H1 (cell line): ENCODE measurements around the gene GNB1. TPM values are rescaled to one million over a fixed set of nuclear protein-coding genes. Genes with fewer than 3 reads are reported as not detected.

Experiments
- CTCF ChIA-PET: fragments of 300-600 bp; sonication (Branson Sonifier 250); formaldehyde crosslinking; loops from one replicate; lab custom pipeline; 2021; ENCODE audit not compliant: partially characterized antibody; lab: Charles Lee
- POLR2A ChIA-PET: fragments of 300-600 bp; sonication (Branson Sonifier 250); formaldehyde crosslinking; loops from one replicate; lab custom pipeline; 2021; ENCODE audit warnings: inconsistent platforms; ENCODE audit not compliant: partially characterized antibody; lab: Charles Lee
- DNase-seq, 2 experiments: peaks; one replicate each; pipeline versions ENCODE4 v3.0.0 to v3.0.0-alpha.2; 2010 to 2022; ENCODE audit warnings: low spot score in 2 of 2, low read depth in 1 of 2, mixed read lengths in 1 of 2
- FAIRE-seq: peaks from 2 replicates; lab custom pipeline; 2011; peaks lifted over from hg19 to GRCh38; lab: Jason Lieb, UNC
- H2AFZ ChIP-seq: 2 replicates; pipeline ENCODE4 v1.8.1; 2012; ENCODE audit warnings: low read length, inconsistent platforms
- H2AK5ac ChIP-seq: 2 replicates; pipeline ENCODE4 v1.6.1; 2013; ENCODE audit warnings: low read depth, low read length
- H2BK120ac ChIP-seq: replicated peaks from 2 replicates; pipeline ENCODE3; 2013; ENCODE audit warnings: low read depth, low read length, inconsistent platforms
- H2BK12ac ChIP-seq: 2 replicates; pipeline ENCODE4 v1.6.1; 2013; ENCODE audit warnings: low read depth, low read length
- H2BK15ac ChIP-seq: 2 replicates; pipeline ENCODE4 v1.6.1; 2013; ENCODE audit warnings: low read length
- H2BK20ac ChIP-seq: 2 replicates; pipeline ENCODE4 v1.6.1; 2013; ENCODE audit warnings: low read length
- H2BK5ac ChIP-seq: 2 replicates; pipeline ENCODE4 v1.6.1; 2013; ENCODE audit warnings: low read depth, low read length
- H3K14ac ChIP-seq: 2 replicates; pipeline ENCODE4 v1.6.1; 2013; ENCODE audit warnings: inconsistent platforms; ENCODE audit not compliant: insufficient read length
- H3K18ac ChIP-seq: 2 replicates; pipeline ENCODE4 v1.6.1; 2013; ENCODE audit warnings: low read length; ENCODE audit errors: extremely low read depth
- H3K23ac ChIP-seq: 2 replicates; pipeline ENCODE4 v1.6.1; 2013; ENCODE audit warnings: inconsistent platforms; ENCODE audit not compliant: insufficient read length
- H3K23me2 ChIP-seq: 2 replicates; pipeline ENCODE4 v1.6.1; 2013; ENCODE audit warnings: low read depth, low read length
- H3K27ac ChIP-seq: 2 replicates; pipeline ENCODE4 v1.6.1; 2011; ENCODE audit warnings: low read depth, low read length, inconsistent platforms
- H3K27me3 ChIP-seq, 4 experiments: replicated peaks in 1 of 4; 1 replicate in 1 of 4; 2 replicates in 3 of 4; pipeline versions ENCODE4 v1.6.1 to v1.8.1; 2011 to 2013; ENCODE audit warnings: low read length in 3 of 4, mild to moderate bottlenecking in 3 of 4, inconsistent platforms in 2 of 4, mixed read lengths in 2 of 4, moderate library complexity in 1 of 4; ENCODE audit not compliant: control insufficient read depth in 3 of 4, insufficient read depth in 3 of 4; ENCODE audit errors: extremely low read depth in 1 of 4
- H3K36me3 ChIP-seq, 4 experiments: 2 replicates each; pipeline versions ENCODE4 v1.6.1 to v1.8.1; 2011 to 2013; ENCODE audit warnings: mild to moderate bottlenecking in 4 of 4, low read length in 3 of 4, moderate library complexity in 2 of 4, control low read depth in 1 of 4, inconsistent platforms in 1 of 4; ENCODE audit not compliant: insufficient read depth in 4 of 4, control insufficient read depth in 2 of 4
- H3K4ac ChIP-seq: replicated peaks from 2 replicates; pipeline ENCODE3; 2013; ENCODE audit warnings: low read length, low read depth, mixed read lengths, inconsistent platforms; ENCODE audit not compliant: insufficient read length
- H3K4me1 ChIP-seq, 4 experiments: replicated peaks in 1 of 4; 1 replicate in 1 of 4; 2 replicates in 3 of 4; pipeline versions ENCODE4 v1.6.1 to v1.8.1; 2011 to 2013; ENCODE audit warnings: low read length in 3 of 4, inconsistent platforms in 2 of 4, mixed read lengths in 1 of 4; ENCODE audit not compliant: insufficient read depth in 4 of 4, control insufficient read depth in 3 of 4
- H3K4me2 ChIP-seq, 2 experiments: 2 replicates each; pipeline versions ENCODE4 v1.6.1 to v1.8.1; 2011 to 2013; ENCODE audit warnings: low read depth in 2 of 2, low read length in 2 of 2, control low read depth in 1 of 2, inconsistent platforms in 1 of 2, mild to moderate bottlenecking in 1 of 2; ENCODE audit not compliant: insufficient read depth in 1 of 2
- H3K4me3 ChIP-seq, 4 experiments: fragments of 200-600, 300-600 bp in 1 of 4; sonication (generic), shearing (Covaris generic), sonication (Bioruptor Twin) in 1 of 4; 2 replicates each; pipeline versions ENCODE4 v1.5.1 to v1.8.1; 2011 to 2016; ENCODE audit warnings: low read length in 4 of 4, low read depth in 3 of 4, control low read depth in 2 of 4, inconsistent platforms in 2 of 4, mild to moderate bottlenecking in 2 of 4, mixed read lengths in 1 of 4, moderate library complexity in 1 of 4; ENCODE audit not compliant: insufficient read depth in 2 of 4; ENCODE audit errors: extremely low read depth in 1 of 4
- H3K56ac ChIP-seq: replicated peaks from 2 replicates; pipeline ENCODE3; 2013; ENCODE audit warnings: low read depth, mild to moderate bottlenecking, mixed read lengths, low read length, inconsistent platforms; ENCODE audit not compliant: insufficient read length
- H3K79me1 ChIP-seq: 2 replicates; pipeline ENCODE4 v1.6.1; 2013; ENCODE audit warnings: low read depth, low read length, control low read depth
- H3K79me2 ChIP-seq, 2 experiments: 2 replicates each; pipeline versions ENCODE4 v1.6.1 to v1.8.1; 2012 to 2013; ENCODE audit warnings: low read length in 2 of 2, mild to moderate bottlenecking in 2 of 2, inconsistent platforms in 1 of 2; ENCODE audit not compliant: insufficient read depth in 2 of 2, control insufficient read depth in 1 of 2
- H3K9ac ChIP-seq, 4 experiments: replicated peaks in 1 of 4; 1 replicate in 1 of 4; 2 replicates in 3 of 4; pipeline versions ENCODE4 v1.6.1 to v1.8.1; 2011 to 2013; ENCODE audit warnings: low read depth in 3 of 4, low read length in 3 of 4, control low read depth in 2 of 4, mild to moderate bottlenecking in 2 of 4, moderate library complexity in 2 of 4, inconsistent platforms in 1 of 4; ENCODE audit errors: extremely low read depth in 1 of 4
- H3K9me3 ChIP-seq, 2 experiments: 2 replicates each; pipeline versions ENCODE4 v1.6.1 to v1.8.1; 2012 to 2013; ENCODE audit warnings: mild to moderate bottlenecking in 2 of 2, moderate library complexity in 2 of 2, control low read depth in 1 of 2, inconsistent platforms in 1 of 2, low read depth in 1 of 2, low read length in 1 of 2, mixed read lengths in 1 of 2; ENCODE audit not compliant: insufficient read depth in 2 of 2
- H4K20me1 ChIP-seq, 2 experiments: replicated peaks in 1 of 2; 2 replicates each; pipeline versions ENCODE3 to v1.8.1; 2011 to 2013; ENCODE audit warnings: inconsistent platforms in 2 of 2, low read length in 2 of 2, mild to moderate bottlenecking in 1 of 2; ENCODE audit not compliant: insufficient read depth in 2 of 2, control insufficient read depth in 1 of 2
- H4K5ac ChIP-seq: 2 replicates; pipeline ENCODE4 v1.6.1; 2013; ENCODE audit warnings: low read length, low read depth, mixed read lengths, inconsistent platforms; ENCODE audit not compliant: insufficient read length
- H4K8ac ChIP-seq: 2 replicates; pipeline ENCODE4 v1.8.0; 2013; ENCODE audit warnings: mild to moderate bottlenecking, moderate library complexity, low read length, inconsistent platforms; ENCODE audit not compliant: insufficient read depth; ENCODE audit errors: extremely low read depth
- H4K91ac ChIP-seq: replicated peaks from 2 replicates; pipeline ENCODE3; 2013; ENCODE audit warnings: low read length, mixed read lengths, inconsistent platforms; ENCODE audit not compliant: insufficient read length
- BRCA1 ChIP-seq: IDR thresholded peaks from 2 replicates; pipeline ENCODE4 v1.6.1; 2012; ENCODE audit warnings: low read depth, low read length, improper control_type of control experiment
- WGBS, 2 experiments: shearing (Covaris generic) in 1 of 2; methylation state at CpG; one replicate each; pipeline versions ENCODE4 v1.1.6 to v1.1.7; 2013 to 2015; ENCODE audit warnings: low lambda C conversion rate in 2 of 2, mixed read lengths in 2 of 2, inconsistent platforms in 1 of 2, low coverage in 1 of 2, missing lambda C conversion rate in 1 of 2; ENCODE audit not compliant: insufficient replicate concordance in 2 of 2, insufficient coverage in 1 of 2, insufficient read length in 1 of 2; ENCODE audit errors: extremely low coverage in 1 of 2, missing lambda C conversion rate in 1 of 2; 5-methylcytosine and 5-hydroxymethylcytosine counted together
- polyA plus RNA-seq, 7 experiments: library from polyadenylated mRNA; depleted of rRNA in 3 of 7; stranded (reverse) in 5 of 7; unstranded in 2 of 7; fragments of >200 nt in 5 of 7; fragments of 200-250 nt in 2 of 7; gene quantifications; 1 replicate in 5 of 7; 2 replicates in 1 of 7; 4 replicates in 1 of 7; pipeline versions ENCODE4 v1.2.1 to v1.2.3, GENCODE V29; 2011 to 2013; ENCODE audit warnings: missing spikeins in 2 of 7, mixed read lengths in 2 of 7
- total RNA-seq: library from RNA; stranded (reverse); fragmentation: NEBNext Ultra II Directional; extraction: Animal tissue kit (Norgen Biotek cat#: 25700); gene quantifications from 2 replicates; pipeline ENCODE4 v1.2.1, GENCODE V29; 2021

GNB1 gene
- total and polyA plus RNA-seq, 2 of the 8 experiments (the other 6 are each of a cell fraction or from before 2014, with no cell fraction given) = 343 to 382 TPM

DNA sequence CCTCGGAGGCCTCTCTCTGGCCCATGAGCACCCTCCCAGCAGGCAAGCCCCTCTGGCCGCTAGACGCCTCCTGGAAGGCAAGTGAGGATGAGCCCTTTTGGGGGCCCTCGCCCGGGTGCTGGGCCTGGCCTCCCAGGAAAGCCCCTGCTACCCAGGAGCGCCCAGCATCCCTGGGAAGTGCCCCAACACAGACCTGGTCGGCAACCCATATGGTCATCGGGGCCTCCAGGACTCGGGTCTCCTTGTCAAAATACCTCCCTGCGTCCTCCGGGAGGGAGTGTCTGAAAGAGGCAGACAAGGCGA lies 49.2 kb upstream of the GNB1 start:
- H3K18ac ChIP-seq = no peak overlapping the region
- H4K8ac ChIP-seq = no peak overlapping the region
- no peak overlapping the region for H2BK5ac ChIP-seq
- CTCF ChIA-PET = interaction anchor here (1.5 to 9.3 kb wide), 3 partner anchors 17 to 103 kb away, joined by 6 to 145 read pairs (median 27); no protein-coding TSS in a partner anchor
- H2AK5ac ChIP-seq = no peak overlapping the region
- H4K5ac ChIP-seq = no peak overlapping the region
- no peak overlapping the region for H3K4me3 ChIP-seq
- peaks cover 0 to 4% of the 10 kb centered on the region in 2 experiments; a peak in 1 of 4 replicates for H3K9me3 ChIP-seq
- H3K9ac ChIP-seq = no peak overlapping the region
- no peaks in the 10 kb centered on the region for H3K27me3 ChIP-seq
- H3K27ac ChIP-seq = no peak overlapping the region
- WGBS, 2 experiments = 85% methylated on average over 12 of the region's 12 CpGs; no CpG with 5 or more reads in 1 of the 2 experiments
- H4K20me1 ChIP-seq = peaks cover 0 to 2% of the 10 kb centered on the region in 2 experiments
- no peak for DNase-seq
- TF ChIP-seq BRCA1 = no peak
- TF ChIP-seq, all 59 proteins: peak for 0
- Histone ChIP-seq H3K4ac (no peak overlapping the region), H3K56ac (no peak overlapping the region), H3K23ac (no peak overlapping the region), H2BK15ac (no peak overlapping the region), H3K79me1 (no peaks in the 10 kb centered on the region), H4K91ac (no peak overlapping the region), H2BK20ac (no peak overlapping the region), H3K14ac (no peak overlapping the region), H3K4me2 (no peak overlapping the region), H2BK12ac (no peak overlapping the region), H2AFZ (no peak overlapping the region), H3K23me2 (peaks cover 6% of the 10 kb centered on the region; the same call in 1 of the 2 replicates), H3K36me3 (no peaks in the 10 kb centered on the region), H3K4me1 (peaks cover 0 to 2% (median 0%) of the 10 kb centered on the region in 4 experiments; a peak in 2 of 7 replicates), H2BK120ac (no peak overlapping the region), H3K79me2 (no peaks in the 10 kb centered on the region)
- no peak for FAIRE-seq
- POLR2A ChIA-PET = no interaction called here
